OCI-LY7 (cell line): Measurements from ENCODE around the gene MICALL2.

ENCODE experiments used
- CTCF ChIP-seq: fragments of 200-600 bp; sonication (generic); conservative IDR thresholded peaks from 2 replicates; pipeline ENCODE4 v1.5.1; 2014; ENCODE audit warnings: mild to moderate bottlenecking, antibody characterized with exemption, low read length, moderate library complexity, mixed read lengths
- EZH2phosphoT487 ChIP-seq: fragments of 200-600 bp; sonication (generic); IDR thresholded peaks from 2 replicates; pipeline ENCODE4 v1.6.1; 2018; ENCODE audit warnings: low read depth, borderline replicate concordance, mild to moderate bottlenecking, mixed run types, antibody characterized with exemption, low read length, moderate library complexity, mixed read lengths

GRCh38 chr7:1442355-1443124 is 16.7 kb downstream of the MICALL2 start:
- TF ChIP-seq CTCF (no peak), EZH2phosphoT487 (no peak)
